ENCODE results near the gene COTL1. TPM values are rescaled to one million over a fixed set of nuclear protein-coding genes. Genes with fewer than 3 reads are reported as not detected.

Gene COTL1
- polyA plus RNA-seq, 1 of the 3 experiments (the other 2 are of a cell fraction), result 91.6 TPM

DNA sequence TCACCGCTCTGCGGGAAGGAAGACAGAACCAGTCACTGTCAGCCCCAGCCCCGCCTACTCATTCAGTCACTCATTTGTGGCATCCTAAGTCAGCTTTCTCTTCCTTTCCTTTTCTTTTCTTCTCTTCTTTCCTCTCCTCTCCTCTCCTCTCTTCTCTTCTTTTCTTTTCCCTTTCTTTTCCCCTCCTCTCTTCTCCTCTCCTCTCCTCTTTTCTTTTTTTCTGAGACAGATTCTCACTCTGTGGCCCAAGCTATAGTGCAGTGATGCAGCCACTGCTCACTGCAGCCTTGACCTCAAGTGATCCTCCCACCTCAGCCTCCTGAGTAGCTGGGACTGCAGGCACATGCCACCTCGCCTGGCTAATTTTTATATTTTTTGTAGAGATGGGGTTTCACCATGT is 19.8 kb upstream of the COTL1 start:
- TF ChIP-seq JUND (IDR thresholded peaks at IDR 0.05), result no peak
- no peak for TF ChIP-seq GABPA (IDR thresholded peaks at IDR 0.05; ENCODE audit: low read depth)
- no peak for TF ChIP-seq RFX5 (IDR thresholded peaks at IDR 0.05; ENCODE audit: low read length)
- no peak for TF ChIP-seq MAX (IDR thresholded peaks at IDR 0.05; ENCODE audit: low read depth)
- TF ChIP-seq MEF2A (IDR thresholded peaks at IDR 0.05; ENCODE audit: borderline replicate concordance, low read depth), result no peak
- no peak for TF ChIP-seq USF2 (IDR thresholded peaks at IDR 0.05; ENCODE audit: borderline replicate concordance, low read depth, low read length)
- no peak for TF ChIP-seq MXI1 (IDR thresholded peaks at IDR 0.05; ENCODE audit: low read depth, low read length)
- TF ChIP-seq ELF1 (IDR thresholded peaks at IDR 0.05), result no peak
- TF ChIP-seq NFIC (IDR thresholded peaks at IDR 0.05; ENCODE audit: borderline replicate concordance), result no peak
- TF ChIP-seq IRF3 (IDR thresholded peaks at IDR 0.05; ENCODE audit: low read depth, low read length), result no peak
- TF ChIP-seq YY1 (IDR thresholded peaks at IDR 0.05; ENCODE audit: low read depth), result no peak
- no peak for TF ChIP-seq RCOR1 (IDR thresholded peaks at IDR 0.05; ENCODE audit: low read length)
- H4K20me1 ChIP-seq (ENCODE audit: insufficient read depth), result no peaks in the 10 kb centered on the region
- no peaks in the 10 kb centered on the region for H3K27me3 ChIP-seq (ENCODE audit: insufficient read depth)
- 90% methylated on average over 4 of the region's 4 CpGs for WGBS (ENCODE audit: low lambda C conversion rate)
- H3F3A ChIP-seq (replicated peaks; ENCODE audit: insufficient read depth), result no peaks in the 10 kb centered on the region
- ChIA-PET POLR2A (no interaction called here), CTCF (interaction anchor here (0.9 to 1.8 kb wide), 3 partner anchors 15 to 99 kb away, joined by 3 to 5 read pairs (median 3); no protein-coding TSS in a partner anchor)
- no peak overlapping the region for H3K4me3 ChIP-seq (ENCODE audit: low read depth in 2 of 2, low read length in 1 of 2)
- DNase-seq, result no peak
- no peaks in the 10 kb centered on the region for H3K9me3 ChIP-seq
- no peaks in the 10 kb centered on the region for H3K9me2 ChIP-seq
- H3K79me2 ChIP-seq (ENCODE audit: insufficient read depth), result no peaks in the 10 kb centered on the region
- no peak overlapping the region for H3K27ac ChIP-seq (ENCODE audit: low read depth in 2 of 2, low read length in 1 of 2)
- H2AFZ ChIP-seq (ENCODE audit: low read depth), result no peak overlapping the region
- H3K4me1 ChIP-seq (ENCODE audit: control insufficient read depth in 1 of 2, insufficient read depth in 2 of 2, low read depth in 1 of 2, low read length in 1 of 2), result peaks cover 4 to 10% of the 10 kb centered on the region in 2 experiments; a peak in 3 of 4 replicates
- no peak overlapping the region for H3K9ac ChIP-seq
- H3K4me2 ChIP-seq, result no peak overlapping the region
- no peaks in the 10 kb centered on the region for H3K36me3 ChIP-seq (replicated peaks in 1 of 2; ENCODE audit: control insufficient read depth in 1 of 2, insufficient read depth in 2 of 2, low read length in 1 of 2)

GRCh38 chr16:84635702-84636101 is 17.8 kb upstream of the COTL1 start:
- Histone ChIP-seq H3K4me2 (no peak overlapping the region), H3K9me3 (no peaks in the 10 kb centered on the region), H4K20me1 (ENCODE audit: insufficient read depth) (no peaks in the 10 kb centered on the region), H3K36me3 (replicated peaks in 1 of 2; ENCODE audit: control insufficient read depth in 1 of 2, insufficient read depth in 2 of 2, low read length in 1 of 2) (no peaks in the 10 kb centered on the region), H3K4me3 (ENCODE audit: low read depth in 2 of 2, low read length in 1 of 2) (no peak overlapping the region), H3K4me1 (ENCODE audit: control insufficient read depth in 1 of 2, insufficient read depth in 2 of 2, low read depth in 1 of 2, low read length in 1 of 2) (no peaks in the 10 kb centered on the region; a peak in 1 of 4 replicates), H3K9ac (no peak overlapping the region), H3K9me2 (no peaks in the 10 kb centered on the region), H3F3A (replicated peaks; ENCODE audit: insufficient read depth) (peaks cover 4% of the 10 kb centered on the region), H3K27ac (ENCODE audit: low read depth in 2 of 2, low read length in 1 of 2) (no peak overlapping the region), H2AFZ (ENCODE audit: low read depth) (no peak overlapping the region), H3K27me3 (ENCODE audit: insufficient read depth) (no peaks in the 10 kb centered on the region), H3K79me2 (ENCODE audit: insufficient read depth) (no peaks in the 10 kb centered on the region)
- 96% methylated on average over 8 of the region's 8 CpGs for WGBS (ENCODE audit: low lambda C conversion rate)
- ChIA-PET POLR2A (no interaction called here), CTCF (interaction anchor here (1.3 to 1.8 kb wide), 2 partner anchors 37 to 103 kb away, joined by 6 to 7 read pairs; no protein-coding TSS in a partner anchor)
- no peak for DNase-seq
- TF ChIP-seq RXRA (IDR thresholded peaks at IDR 0.05; ENCODE audit: borderline replicate concordance, low read depth) (no peak), CTCF (IDR thresholded peaks at IDR 0.05) (no peak), TCF12 (IDR thresholded peaks at IDR 0.05) (no peak), TEAD4 (IDR thresholded peaks at IDR 0.05; ENCODE audit: borderline replicate concordance, insufficient read depth) (no peak), NFIC (IDR thresholded peaks at IDR 0.05; ENCODE audit: borderline replicate concordance) (no peak), GATA2 (CRISPR knock-in tag; IDR thresholded peaks at IDR 0.05) (no peak), MAX (IDR thresholded peaks at IDR 0.05; ENCODE audit: low read depth) (no peak), IRF3 (IDR thresholded peaks at IDR 0.05; ENCODE audit: low read depth, low read length) (no peak), NRF1 (IDR thresholded peaks at IDR 0.05; ENCODE audit: low read depth, low read length) (no peak), TAF1 (IDR thresholded peaks at IDR 0.05; ENCODE audit: borderline replicate concordance, low read depth, low read length) (no peak), FOSL2 (IDR thresholded peaks at IDR 0.05; ENCODE audit: borderline replicate concordance, low read depth) (no peak), YY1 (IDR thresholded peaks at IDR 0.05; ENCODE audit: low read depth) (no peak), MXI1 (IDR thresholded peaks at IDR 0.05; ENCODE audit: low read depth, low read length) (no peak)
- TF ChIP-seq, protein P1, sequence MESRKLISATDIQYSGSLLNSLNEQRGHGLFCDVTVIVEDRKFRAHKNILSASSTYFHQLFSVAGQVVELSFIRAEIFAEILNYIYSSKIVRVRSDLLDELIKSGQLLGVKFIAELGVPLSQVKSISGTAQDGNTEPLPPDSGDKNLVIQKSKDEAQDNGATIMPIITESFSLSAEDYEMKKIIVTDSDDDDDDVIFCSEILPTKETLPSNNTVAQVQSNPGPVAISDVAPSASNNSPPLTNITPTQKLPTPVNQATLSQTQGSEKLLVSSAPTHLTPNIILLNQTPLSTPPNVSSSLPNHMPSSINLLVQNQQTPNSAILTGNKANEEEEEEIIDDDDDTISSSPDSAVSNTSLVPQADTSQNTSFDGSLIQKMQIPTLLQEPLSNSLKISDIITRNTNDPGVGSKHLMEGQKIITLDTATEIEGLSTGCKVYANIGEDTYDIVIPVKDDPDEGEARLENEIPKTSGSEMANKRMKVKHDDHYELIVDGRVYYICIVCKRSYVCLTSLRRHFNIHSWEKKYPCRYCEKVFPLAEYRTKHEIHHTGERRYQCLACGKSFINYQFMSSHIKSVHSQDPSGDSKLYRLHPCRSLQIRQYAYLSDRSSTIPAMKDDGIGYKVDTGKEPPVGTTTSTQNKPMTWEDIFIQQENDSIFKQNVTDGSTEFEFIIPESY (IDR thresholded peaks at IDR 0.05; ENCODE audit: borderline replicate concordance, low read depth), result no peak

Data from SK-N-SH (cell line).